Measurements from ENCODE around the gene ARHGAP5. TPM values are rescaled to one million over a fixed set of nuclear protein-coding genes. Genes with fewer than 3 reads are reported as not detected.

The ARHGAP5 gene
- total RNA-seq, 2 donors from 2014 or later = 110 to 133 TPM

GRCh38 chr14:32074887-32075572, 2.1 kb upstream of the ARHGAP5 start:
- DNase-seq (no peak), ATAC-seq (no peak)
- intact Hi-C loops (cut with DNase I, micrococcal nuclease) = loop anchor here in 1 of 2 donors (5.0 to 10.0 kb wide), 4 partner anchors 127 to 400 kb away; partner anchors contain the start of genes RNU6-7 and RNU6-8

DNA sequence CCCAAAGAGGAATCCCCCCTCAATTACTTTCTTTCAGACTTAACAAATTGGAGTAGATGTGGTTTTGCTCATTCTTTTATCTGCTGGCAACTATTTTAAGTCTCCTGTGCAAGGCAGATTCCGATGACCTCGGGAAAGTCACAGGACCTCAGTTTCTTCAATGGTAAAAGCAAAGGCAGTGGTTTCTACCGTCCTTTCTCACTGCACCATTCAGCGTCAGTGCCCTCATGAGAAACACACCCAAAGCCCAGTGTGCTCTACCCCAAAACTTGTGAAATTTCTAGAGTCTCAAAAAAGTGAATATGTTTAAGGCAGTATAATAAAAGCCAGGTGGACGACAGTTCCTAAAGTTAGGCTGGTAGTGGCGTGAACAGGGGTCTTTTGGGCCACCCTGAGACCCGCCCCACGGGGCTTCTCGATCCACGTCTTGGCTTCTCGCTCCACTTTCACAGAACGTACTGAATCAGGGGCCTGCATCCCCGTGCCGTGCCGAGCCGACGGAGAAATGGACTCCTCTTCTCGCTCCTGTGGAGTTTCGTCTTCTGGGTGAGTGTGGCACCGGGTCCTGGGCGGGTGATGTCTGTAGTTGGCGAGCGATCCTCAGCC, 1.3 kb upstream of the ARHGAP5 start:
- intact Hi-C loops (cut with DNase I, micrococcal nuclease) = loop anchor here in 1 of 2 donors (5.0 to 10.0 kb wide), 3 partner anchors 127 to 399 kb away; partner anchors contain the start of genes RNU6-7 and RNU6-8

GRCh38 chr14:32076278-32077080, 625 bp upstream of the ARHGAP5 start:
- intact Hi-C loops (cut with DNase I, micrococcal nuclease) = loop anchor here in 1 of 2 donors (5.0 to 10.0 kb wide), 3 partner anchors 126 to 398 kb away; partner anchors contain the start of genes RNU6-7 and RNU6-8
- DNase-seq (peak; percentile 95 to 96), ATAC-seq (peak; percentile 82)

More for the DNA sequence above, 1.3 kb upstream of the ARHGAP5 start:
- ATAC-seq (peak; percentile 27), DNase-seq (peak in 1 of 2 donors; percentile 52)

- ATAC-seq (peak; percentile 21), DNase-seq (peak; percentile 36 to 60)
- intact Hi-C loops (cut with DNase I, micrococcal nuclease) = loop anchor here in 1 of 2 donors (5.0 to 10.0 kb wide), 3 partner anchors 124 to 397 kb away; partner anchors contain the start of genes RNU6-7 and RNU6-8
Observed at GRCh38 chr14:32078023-32078857, 1.1 kb downstream of the ARHGAP5 start.

DNA sequence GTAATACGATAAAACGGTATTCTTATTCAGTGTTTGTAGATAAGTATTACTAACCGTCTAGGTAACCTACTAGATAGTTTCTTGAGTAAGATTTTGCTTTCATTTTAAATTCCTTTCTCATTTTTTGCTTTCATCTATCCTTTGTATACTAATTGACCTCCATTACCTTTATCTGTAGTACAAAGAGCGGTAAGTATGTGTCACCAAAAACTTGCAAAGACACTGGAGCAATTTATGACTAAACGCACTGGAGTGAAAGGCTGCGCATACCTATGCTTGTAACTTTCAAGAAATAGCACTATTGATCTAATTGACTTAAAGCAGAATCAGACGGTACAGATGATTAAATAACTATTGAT, 1.7 kb downstream of the ARHGAP5 start:
- no peak for ATAC-seq
- intact Hi-C loops (cut with DNase I, micrococcal nuclease) = loop anchor here in 1 of 2 donors (5.0 to 10.0 kb wide), 3 partner anchors 123 to 396 kb away; partner anchors contain the start of genes RNU6-7 and RNU6-8
- no peak for DNase-seq

DNA sequence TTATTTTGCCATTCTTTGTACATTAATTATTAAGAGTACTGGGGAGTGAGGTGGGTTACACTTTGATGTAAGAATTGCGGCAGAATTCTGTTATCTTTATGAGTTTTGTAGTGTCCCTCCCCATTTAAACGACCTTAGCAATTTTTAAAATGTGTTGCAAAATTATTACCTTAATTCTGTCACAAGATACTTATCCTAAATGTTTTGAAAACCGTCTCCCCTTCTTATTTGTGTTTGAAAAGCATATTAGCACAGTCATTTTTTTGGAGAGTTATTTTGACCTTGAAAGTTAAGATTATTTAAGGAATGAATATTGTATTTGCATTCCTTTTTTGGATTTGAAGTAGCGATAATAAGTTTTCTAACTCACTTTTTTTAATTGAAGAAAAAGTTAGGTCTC, 2.2 kb downstream of the ARHGAP5 start:
- no peak for DNase-seq
- ATAC-seq = no peak
- intact Hi-C loops (cut with DNase I, micrococcal nuclease) = loop anchor here in 1 of 2 donors (5.0 to 10.0 kb wide), 3 partner anchors 123 to 396 kb away; partner anchors contain the start of genes RNU6-7 and RNU6-8

- DNase-seq = no peak
- ATAC-seq = no peak
- intact Hi-C loops (cut with DNase I, micrococcal nuclease) = no loop called here
Observed at GRCh38 chr14:32080001-32080510, 3.0 kb downstream of the ARHGAP5 start.

DNA sequence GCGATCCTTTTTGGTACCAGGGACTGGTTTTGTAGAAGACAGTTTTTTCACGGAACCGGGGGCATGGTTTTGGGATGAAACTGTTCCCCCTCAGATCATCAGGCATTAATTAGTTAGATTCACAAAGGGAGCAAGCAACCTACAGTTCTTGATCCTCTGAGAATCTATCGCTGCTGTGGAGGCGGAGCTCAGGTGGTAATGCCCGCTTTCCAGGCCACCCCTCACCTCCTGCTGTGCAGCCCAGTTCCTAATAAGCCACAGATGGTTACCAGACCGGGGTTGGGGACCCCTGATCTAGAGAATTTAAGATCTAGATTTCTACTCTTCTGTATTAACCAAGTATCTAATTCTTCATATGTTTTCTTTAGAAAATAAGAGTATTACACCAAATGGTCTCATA, 4.8 kb downstream of the ARHGAP5 start:
- DNase-seq = peak in 1 of 2 donors; percentile 6

GRCh38 chr14:32083315-32083624, 6.2 kb downstream of the ARHGAP5 start:
- no peak for DNase-seq
- intact Hi-C loops (cut with DNase I, micrococcal nuclease) = no loop called here
- ATAC-seq = peak; percentile 18

More for the DNA sequence above, 4.8 kb downstream of the ARHGAP5 start:
- ATAC-seq = no peak
- intact Hi-C loops (cut with DNase I, micrococcal nuclease) = no loop called here

- intact Hi-C loops (cut with DNase I, micrococcal nuclease) = no loop called here
- DNase-seq (no peak), ATAC-seq (peak; percentile 64)
Observed at GRCh38 chr14:32083789-32084188, 6.7 kb downstream of the ARHGAP5 start.

DNA sequence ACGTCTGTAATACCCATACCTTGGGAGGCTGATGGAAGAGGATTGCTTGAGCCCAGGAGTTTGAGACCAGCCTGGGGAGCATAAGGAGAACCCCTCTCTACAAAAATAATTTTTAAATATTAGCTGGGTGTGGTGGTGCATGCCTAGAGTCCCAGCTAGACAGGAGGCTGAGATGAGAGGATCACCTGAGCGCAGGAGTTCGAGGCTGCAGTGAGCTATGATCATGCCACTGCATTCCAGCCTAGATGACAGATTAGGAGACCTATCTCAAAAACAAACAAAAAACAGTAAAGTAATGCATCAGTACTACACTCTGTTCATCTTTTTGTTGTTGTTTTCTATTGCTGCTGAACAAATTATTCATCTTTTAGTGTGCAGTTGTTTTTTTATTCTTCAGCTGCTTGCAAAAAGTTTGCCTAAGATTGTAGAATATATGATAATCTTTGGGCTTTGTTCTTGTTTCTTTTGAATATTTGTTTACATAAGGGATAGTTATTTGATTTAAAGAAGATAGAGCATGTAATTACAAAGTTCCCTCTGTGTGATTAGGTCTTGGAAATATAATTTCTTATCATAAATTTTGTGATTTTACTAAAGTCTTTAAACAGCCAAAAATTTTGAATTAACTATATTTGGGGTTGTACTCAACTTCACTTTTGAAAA, 8.2 kb downstream of the ARHGAP5 start:
- intact Hi-C loops (cut with DNase I, micrococcal nuclease) = no loop called here
- no peak for DNase-seq
- no peak for ATAC-seq

- ATAC-seq (no peak), DNase-seq (no peak)
- intact Hi-C loops (cut with DNase I, micrococcal nuclease) = no loop called here
Observed at GRCh38 chr14:32085845-32086383, 8.8 kb downstream of the ARHGAP5 start.

DNA sequence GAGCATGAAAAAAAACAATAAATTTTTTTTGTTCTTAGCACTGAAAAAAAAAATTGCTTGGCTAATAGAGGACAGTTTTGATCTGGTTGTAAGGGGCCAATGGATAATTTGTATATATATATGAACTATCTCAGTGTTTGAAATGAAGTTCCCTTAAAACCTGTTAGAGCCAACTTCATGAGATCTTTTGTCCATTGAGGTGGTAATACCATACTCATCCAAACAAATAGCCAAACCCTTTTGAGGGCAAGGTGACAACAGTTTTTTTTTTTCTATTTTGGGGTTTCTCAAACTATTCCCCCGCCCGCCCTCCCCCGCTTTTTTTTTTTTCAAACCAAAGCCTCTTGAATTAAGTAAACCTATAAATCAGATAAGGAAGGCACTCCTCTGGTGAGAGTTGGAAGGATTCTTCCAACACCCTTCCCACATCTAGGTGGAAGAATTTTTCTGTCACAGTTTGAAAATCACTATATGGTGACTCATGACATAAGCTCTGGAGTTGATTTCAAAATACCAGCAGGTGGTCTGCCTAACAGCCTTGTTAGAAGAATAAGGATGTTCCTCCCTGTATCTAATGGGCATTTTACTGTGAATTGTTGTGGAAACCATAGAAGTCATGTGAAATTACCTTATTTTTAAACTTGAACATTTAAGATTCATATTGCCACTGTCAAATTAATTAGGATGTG, 10.2 kb downstream of the ARHGAP5 start:
- DNase-seq (no peak), ATAC-seq (no peak)
- intact Hi-C loops (cut with DNase I, micrococcal nuclease) = no loop called here

GRCh38 chr14:32087907-32088306, 10.8 kb downstream of the ARHGAP5 start:
- ATAC-seq (no peak), DNase-seq (no peak)
- intact Hi-C loops (cut with DNase I, micrococcal nuclease) = no loop called here

DNA sequence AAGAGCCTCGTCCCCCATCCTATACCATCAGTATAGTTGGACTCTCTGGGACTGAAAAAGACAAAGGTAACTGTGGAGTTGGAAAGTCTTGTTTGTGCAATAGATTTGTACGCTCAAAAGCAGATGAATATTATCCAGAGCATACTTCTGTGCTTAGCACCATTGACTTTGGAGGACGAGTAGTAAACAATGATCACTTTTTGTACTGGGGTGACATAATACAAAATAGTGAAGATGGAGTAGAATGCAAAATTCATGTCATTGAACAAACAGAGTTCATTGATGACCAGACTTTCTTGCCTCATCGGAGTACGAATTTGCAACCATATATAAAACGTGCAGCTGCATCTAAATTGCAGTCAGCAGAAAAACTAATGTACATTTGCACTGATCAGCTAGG, 13.6 kb downstream of the ARHGAP5 start:
- ATAC-seq = no peak
- DNase-seq = no peak
- intact Hi-C loops (cut with DNase I, micrococcal nuclease) = no loop called here

DNA sequence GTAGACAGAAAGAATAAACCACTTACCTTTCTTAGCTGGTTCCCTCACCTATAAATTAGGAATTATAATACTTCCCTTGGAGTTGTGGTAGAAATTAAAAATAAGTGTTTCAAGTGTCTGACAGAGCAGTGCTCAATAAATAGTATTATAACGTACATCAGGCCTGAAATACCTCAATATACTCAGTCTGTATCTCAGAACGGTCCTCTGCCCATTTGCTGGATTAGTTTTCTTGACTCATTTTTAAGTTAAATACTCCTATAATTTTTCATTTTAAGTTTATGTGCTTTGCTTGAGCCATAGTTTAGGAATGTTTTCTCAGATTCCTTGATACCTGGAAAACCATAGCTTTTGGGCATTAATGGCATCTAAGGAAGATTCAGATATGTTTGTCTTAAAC, 22.4 kb downstream of the ARHGAP5 start:
- no peak for ATAC-seq
- no peak for DNase-seq
- intact Hi-C loops (cut with DNase I, micrococcal nuclease) = no loop called here

GRCh38 chr14:32100175-32100574, 23.1 kb downstream of the ARHGAP5 start:
- ATAC-seq (no peak), DNase-seq (no peak)
- intact Hi-C loops (cut with DNase I, micrococcal nuclease) = no loop called here

All from left colon (tissue), 2 donors.